GM18868 (cell line): Measurements from ENCODE around the gene CHCHD6.

Source experiments
- ATAC-seq: cut with Tn5 transposase; IDR thresholded peaks from one replicate; pipeline ENCODE4 v1.9.1; 2021; ENCODE audit warnings: mild to moderate bottlenecking, moderate library complexity; ENCODE audit not compliant: unreplicated experiment

The CHCHD6 gene

DNA sequence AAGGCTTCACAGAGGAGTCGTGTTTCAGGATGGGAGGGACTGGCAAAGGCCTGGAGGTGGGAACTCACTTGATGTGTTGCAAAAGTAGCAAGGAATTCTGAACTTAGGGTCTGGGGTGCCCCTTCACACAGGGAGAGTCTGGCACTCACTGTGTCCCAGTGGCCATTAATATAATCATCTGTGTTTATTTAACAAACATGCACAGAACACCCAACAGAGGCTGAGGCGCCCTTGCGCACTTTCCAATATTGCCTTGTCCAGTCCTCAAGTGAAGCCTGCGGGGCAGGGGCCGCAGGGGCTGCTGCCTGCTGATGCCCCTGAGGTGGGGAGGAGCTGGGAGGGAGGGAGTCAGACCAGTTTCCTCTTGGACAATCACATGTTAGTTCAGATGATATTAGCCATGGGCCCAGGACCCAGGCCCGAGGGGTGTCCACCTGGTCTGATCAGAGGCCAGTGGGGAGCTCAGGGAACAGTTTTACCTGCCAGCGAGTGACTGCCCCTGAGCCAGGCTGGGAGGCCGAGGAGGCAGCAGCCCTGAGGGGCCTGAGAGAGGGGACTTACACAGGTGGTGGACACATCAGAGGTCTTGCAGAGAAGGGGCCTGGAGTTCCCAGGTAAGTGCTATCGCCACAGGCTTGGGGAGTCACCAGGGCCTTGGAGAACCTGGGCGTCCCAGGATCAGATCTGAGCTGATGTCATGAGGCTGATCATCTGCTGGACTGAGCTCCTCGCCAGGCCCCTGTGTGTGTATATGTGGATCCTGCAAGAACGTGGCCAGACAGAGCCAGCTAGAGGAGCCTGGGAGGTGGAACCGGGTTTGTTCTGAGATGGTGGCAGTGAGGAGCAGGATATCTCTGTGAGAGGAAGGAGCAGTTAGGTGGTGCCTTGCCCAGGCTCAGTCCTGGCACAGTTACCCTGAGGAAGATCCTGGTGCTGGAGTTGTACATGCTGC is 35.3 kb upstream of the CHCHD6 start:
- no peak for ATAC-seq

DNA sequence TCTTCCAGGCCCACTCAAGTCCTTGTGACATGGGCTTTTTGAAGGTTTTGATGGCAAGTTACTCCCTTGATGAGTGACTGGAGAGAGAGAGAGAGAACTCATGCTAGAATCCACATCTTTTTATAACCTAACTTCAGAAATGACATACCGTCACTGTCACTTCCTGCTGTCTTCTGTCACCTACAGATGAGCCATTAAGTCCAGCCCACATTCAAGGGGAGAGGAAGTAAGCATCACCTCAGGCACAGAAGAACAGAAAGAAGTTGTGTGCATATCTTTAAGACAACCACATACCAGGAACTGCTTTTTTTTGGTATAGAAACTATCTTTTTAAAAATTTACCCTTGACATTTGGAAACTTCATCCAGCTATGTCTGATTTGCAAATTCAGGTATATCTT is 32.5 kb upstream of the CHCHD6 start:
- ATAC-seq: no peak

DNA sequence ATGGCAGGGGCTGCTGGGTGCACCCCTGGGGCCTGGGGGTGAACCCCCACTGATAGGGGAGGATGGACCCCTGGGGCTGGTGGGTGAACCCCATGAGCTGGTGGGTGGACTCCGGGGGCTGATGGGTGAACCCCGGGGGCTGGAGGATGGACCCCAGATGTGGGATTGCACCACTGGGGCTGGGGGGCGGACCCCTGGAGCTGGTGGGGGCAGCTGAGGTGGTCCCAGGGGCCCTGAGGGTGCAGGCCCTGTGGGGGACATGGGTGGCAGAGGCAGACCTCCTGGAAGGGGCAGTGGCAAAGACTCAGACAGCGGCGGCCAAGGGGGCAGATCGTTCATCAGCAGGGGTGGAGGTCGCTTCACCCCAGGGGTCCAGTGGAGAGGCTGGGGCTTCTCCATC is 31.7 kb upstream of the CHCHD6 start:
- ATAC-seq: no peak

DNA sequence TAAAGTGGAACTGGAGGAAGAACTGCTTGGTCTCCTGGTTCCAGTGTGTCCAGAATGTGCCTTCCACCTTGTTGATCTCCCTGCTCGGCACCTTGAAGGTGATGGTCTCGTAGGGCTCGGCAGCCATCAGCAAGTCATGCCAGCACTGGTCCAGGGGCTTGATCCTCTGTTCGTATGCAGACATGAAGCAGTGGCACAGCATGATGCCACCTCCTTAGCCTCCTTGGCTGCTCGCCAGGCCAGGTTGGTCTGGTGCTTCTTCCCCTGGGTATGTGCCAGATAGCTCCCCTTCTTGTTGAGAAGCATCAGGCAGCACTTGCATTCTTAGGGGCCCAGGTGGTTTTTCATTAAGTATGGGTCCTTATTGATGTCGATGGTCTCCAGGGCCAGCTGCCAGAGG is 31.3 kb upstream of the CHCHD6 start:
- no peak for ATAC-seq

DNA sequence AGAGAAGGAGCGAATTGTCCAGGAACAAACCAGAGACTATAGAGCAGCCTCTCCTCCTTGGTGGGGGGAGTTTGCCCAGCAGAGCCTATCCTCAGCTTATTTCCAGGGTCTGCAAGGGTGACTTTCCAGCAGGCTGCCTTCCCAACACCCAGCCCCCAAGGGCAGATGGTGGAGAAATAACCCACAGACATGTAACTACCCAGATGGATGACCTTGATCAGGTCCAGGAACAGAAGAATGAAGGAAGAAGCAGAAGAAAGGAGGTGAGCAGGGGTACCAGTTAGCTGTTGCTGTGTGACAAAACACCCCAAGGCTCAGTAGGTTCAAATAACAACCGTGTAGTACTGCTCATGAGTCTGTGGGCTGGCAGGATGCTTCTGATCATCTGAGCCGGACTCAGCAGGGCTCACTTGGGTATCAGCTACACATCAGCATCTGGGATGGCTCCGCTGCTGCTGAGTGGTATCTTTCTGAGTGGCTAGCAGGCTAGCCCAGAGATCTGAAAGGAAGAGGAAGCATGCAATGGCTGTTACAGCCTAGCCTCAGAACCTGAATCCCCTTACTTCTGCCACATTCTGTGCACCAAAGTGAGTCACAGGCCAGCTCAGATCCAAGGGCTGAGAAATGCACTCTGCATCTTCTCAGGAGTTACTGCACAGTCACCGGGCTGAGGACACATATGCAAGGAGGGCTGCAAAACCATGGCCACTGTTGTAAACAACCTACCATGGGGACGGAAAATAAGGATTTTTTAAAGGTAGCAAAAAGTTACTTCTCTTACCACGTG is 26.9 kb upstream of the CHCHD6 start:
- ATAC-seq: no peak

DNA sequence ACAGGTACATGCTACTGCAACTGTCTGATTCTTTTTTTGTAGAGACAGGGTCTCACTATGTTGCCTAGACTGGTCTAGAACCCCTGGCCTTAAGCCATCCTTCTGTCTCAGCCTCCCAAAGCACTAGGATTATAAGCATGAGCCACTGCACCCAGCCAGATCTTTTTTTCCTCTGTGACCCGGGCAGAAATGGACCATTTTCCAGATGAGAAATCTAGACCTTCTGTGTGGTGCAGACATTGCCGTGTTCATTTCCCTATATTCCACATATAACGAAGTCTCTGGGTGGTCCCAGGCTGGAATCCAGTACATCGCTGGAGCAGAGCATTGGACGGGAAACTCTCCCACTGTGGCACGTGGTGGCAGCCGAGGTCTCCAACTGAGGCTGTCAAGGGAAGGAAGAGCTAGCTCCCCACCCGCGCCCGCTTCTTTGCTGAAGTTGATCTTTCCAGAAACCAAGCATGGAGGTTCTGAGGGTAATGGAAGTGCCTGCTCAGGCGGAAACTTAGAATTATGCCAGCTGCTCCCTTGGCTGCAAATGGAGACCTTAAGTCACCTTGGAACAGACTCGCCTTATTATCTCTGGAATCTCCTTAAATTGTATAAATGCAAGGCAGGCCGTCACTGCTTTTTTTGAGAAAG is 26.1 kb upstream of the CHCHD6 start:
- no peak for ATAC-seq

DNA sequence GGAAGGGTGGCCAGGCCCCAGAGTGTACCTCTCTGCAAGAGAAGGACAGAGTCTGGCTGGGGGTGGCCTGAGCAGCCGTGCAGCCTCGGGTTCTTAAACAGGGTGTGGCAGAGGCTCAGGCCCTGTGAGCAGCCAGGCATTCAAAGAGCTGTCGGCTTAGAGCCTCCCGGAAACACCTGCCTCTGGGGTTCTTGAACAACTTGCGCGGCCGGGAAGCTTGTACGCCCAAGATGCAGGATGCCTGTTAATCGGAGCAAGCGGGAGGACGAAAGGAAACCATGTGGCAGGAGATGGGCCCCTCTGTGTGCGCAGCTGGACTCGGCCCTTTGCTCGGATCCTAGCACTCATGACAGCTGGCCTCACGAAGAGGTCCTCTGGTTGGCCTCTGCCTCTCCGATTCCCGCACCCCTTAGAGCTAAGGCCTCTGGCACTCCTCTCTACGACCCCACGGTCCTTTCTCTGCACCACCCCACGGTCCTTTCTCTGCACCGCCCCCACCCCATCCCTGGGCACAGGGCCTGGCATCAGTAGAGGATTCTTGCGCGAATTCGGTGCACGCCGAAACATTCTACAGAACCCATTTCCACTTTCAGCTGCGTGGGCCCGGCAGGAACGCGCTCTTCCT is 25.2 kb upstream of the CHCHD6 start:
- no peak for ATAC-seq

DNA sequence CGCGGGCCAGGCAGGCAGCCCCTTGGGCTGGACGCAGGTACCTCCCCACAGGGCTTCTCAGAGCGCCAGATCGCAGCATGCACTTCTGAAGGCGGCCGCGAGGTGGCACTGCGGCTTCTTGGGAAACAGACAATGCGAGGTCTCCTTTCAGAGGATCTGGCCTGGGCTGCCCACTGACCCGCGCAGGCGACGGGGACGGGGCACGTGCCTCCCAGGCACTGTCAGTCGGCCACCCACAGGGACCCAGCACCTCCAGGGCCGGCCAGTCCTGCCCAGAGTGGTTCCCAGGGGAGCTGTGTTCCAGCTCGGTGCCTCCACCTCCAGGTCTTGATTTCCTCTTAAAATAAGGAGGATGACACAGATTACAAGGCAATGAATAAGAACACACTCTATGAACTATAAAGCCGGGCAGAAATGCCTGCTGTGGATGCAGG is 24.7 kb upstream of the CHCHD6 start:
- ATAC-seq: no peak

DNA sequence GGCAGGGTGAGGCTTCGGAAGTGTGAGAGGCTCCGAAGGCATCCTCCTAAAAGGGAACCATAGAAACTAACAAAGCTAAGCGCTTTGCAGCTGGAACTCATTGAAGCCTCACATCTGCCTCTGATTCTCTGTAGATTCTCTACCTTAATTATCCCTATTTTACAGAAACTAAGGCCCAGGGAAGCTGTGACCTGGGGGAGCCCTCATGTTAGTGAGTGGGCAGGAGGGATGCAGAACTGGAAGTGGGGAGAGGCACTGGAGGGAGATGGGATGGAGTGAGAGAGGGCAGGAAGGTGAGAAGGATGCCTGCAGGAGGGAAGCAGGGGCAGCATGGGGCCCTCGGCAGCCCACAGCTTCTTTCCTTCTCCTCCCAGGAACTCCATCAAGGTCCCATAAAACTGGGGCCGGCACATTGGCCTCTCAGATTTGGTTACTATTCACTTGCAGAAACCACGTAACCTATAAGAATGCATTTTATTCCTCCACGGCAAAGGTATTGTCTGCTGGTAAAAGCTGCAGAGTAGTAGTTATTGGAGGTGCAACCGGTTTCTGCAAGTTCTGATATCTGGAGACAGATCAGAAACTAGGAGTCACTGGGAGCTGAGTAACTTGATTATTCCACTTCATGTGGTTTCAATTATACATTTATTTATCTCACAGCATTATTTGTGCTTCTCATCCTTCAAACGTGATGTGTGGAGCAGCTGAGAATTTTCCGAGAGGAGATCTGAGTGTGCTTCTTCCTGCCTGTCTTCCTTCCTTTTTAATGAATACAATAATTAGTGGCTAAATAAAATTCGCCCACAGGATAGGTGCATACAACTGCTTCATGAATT is 24.0 kb upstream of the CHCHD6 start:
- ATAC-seq: no peak

DNA sequence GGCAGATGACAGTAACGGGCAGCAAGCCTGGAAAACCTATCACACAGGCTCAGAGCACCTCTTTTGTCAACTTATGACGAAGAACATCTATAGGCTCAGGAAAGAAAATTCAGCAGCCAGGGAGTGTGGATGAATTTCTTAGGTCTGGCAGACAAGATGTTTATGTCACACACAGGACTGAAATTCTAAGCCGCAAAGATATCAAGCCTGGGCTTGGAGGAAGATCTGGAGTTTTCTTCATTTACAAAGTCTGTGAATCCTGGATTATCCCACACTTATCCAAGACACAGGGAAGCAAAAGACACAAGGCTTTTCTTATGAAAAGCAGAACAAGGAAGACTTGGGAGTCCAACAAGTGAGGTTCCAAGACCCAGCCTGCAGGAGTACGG is 23.4 kb upstream of the CHCHD6 start:
- ATAC-seq: no peak

DNA sequence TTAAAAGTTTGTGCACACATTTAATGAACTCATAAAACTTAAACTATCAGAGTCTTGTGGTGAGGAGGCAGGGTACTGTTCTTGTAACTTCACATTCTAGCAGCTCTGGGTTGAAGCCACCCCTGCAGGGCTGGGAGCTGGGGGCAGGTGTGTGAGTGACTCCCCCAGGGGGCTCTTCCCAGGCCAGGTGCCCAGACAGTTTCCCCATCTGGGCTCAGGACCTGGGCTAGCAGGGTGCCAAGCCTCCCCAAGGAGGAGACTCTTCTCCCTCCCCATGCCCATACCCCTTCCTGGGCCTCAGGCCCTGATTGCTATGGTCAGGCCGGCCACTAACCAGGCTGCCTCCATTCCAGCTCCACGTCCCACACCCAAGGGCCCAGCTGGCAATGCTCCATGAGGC is 22.0 kb upstream of the CHCHD6 start:
- ATAC-seq: no peak

DNA sequence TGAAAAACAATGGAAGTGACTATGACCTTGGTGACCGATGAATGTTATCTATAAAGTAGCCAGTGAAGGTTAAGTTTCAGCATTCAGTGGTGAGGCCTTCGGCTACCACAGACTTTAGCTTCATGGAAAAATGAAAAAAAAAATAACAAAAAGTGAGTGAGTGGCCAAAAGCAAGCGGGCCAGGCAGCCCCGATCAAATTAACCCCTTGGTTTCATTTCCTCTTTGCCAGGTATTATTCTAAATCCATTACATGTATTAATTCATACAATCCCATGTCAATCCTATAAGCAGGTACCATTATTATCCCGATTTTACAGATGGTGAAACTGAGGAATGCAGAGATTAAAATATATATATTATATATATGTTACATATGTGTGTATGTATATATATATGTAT is 21.0 kb upstream of the CHCHD6 start:
- ATAC-seq: no peak

DNA sequence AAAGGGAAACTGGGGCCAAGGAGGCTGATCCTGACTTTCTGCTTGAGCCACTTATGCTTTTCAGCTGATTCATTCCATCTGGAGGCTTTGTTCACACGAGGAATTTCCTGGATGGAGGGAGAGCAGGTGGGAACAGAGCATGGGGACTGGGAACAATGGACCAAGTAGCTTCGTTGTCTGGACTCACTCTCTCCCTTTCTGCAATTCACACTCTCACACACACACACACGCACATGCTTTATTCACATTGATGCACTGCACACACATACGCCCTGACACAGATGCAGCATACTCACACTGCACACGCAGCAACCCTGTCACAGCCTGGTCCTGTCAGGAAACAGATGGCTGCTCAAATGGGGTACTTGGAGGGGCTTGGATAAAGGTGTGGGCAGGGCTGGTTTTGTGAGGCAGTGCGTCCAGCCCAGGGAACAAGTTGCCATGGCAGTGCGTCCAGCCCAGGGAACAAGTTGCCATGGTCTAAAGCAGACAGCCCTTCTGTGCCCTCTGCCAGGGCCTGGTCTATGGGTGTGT is 19.8 kb upstream of the CHCHD6 start:
- no peak for ATAC-seq

DNA sequence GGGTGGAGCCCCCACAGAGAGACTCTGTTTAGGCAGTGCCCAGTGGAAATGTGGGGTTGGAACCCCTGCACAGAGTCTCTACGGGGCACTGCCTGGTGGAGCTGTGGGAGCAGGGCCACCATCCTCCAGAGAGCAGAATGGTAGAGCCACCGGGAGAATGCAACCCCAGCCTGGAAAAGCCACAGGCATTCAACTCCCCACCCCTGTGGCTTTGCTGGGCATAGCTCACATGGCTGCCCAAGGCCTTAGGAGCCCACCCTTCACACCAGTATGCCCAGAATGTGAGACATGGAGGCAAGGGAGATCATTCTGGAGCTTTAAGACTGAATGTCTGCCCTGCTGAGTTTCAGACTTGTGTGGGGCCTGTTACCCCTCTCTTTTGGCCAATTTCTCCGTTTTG is 19.0 kb upstream of the CHCHD6 start:
- ATAC-seq: no peak

DNA sequence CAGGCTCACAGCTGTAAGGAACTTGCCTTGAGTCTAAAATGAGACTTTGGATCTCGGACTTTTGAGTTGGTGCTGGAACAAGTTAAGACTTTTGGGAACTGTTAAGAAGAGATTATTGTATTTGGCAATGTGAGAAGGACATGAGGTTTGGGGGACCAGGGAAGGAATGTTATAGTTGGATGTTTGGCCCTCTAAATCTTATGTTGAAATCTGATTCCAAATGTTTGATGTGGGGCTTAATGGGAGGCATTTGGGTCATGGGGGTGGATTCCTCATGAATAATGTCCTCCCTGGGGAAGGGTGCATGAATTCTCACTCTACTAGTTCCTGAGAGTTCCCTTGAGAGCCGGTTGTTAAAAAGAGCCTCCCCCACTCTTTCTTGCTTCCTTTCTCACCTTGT is 18.5 kb upstream of the CHCHD6 start:
- no peak for ATAC-seq

DNA sequence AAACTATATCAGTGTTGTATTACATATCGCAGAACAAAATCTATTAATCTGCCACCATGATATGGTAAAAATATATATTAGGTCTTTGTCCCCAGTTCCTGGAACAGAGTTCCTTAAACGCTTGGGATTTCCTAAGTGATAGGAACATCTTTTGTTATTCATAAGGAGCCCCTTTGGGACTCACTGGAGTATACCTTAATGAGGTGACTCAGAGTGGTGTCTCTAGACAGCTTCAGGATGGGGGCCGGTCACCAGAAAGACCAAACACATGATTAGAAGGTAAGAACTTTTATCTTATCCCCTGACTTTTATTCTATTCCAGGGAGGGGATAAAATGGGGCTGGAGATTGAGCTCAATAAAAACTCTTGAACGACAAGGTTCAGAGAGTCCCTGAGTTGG is 12.3 kb upstream of the CHCHD6 start:
- ATAC-seq: no peak

DNA sequence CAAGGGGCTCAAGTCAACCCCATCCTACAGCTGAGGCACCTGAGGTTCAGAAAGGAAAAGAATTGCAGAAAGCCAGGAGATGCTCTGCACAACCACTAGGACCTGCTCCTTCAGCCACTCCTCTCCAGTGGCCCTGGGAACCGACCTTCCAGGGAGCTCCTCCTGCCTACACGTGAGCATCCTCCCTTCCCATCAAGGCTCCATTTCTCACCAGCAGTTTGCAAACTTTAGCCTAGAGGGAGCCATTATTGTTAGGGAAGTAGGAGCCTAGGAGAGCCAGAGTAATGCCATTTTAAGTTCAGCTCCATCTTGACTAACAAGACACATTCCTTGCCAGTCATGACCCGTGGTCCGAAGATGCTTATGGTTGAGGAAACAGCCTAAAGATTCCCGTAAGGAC is 11.2 kb upstream of the CHCHD6 start:
- no peak for ATAC-seq

DNA sequence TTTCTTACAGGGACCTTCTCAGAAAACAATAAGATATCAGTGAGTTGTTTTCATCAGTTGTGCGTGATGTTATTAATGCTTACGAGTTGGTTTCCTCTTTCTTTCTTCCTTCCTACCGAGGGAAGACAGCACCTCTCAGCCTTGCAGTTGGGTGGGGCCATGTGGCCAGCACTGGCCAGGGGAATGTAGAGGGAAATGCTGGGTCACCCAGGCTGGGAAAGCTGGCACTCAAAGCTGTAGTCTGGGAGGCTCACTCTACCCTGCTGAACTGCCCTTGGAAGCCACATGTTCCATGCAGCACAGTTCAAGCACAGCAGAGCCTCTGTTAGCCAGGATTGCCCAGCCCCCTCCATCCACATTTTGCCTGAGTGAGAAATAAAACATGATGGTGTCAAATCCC is 10.1 kb upstream of the CHCHD6 start:
- no peak for ATAC-seq

DNA sequence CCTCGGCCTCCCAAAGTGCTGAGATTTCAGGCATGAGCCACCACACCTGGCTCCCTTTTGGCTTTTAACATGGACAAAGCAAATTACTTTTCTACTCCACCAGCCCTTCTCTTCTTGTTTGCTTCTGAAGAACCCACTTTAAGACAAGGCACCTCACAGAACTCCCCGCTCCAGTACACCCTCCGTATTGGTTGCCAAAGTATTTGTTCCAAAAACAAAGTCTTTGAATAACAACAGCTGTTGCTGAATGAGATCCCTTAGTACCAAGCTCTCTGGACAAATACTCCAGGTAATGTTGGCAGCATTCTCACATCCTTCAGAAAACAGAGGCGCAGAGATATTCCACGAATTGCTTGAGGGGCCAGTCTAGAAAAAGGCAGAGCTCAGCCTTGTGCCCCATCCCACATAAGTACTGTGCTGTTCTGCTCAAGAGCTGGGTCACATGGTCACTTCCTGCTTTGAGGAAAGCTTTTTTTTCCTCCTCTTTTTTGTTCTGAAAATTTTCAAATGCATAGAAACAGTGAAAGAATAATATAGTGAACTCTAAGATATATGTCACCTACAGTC is 7.3 kb upstream of the CHCHD6 start:
- no peak for ATAC-seq

DNA sequence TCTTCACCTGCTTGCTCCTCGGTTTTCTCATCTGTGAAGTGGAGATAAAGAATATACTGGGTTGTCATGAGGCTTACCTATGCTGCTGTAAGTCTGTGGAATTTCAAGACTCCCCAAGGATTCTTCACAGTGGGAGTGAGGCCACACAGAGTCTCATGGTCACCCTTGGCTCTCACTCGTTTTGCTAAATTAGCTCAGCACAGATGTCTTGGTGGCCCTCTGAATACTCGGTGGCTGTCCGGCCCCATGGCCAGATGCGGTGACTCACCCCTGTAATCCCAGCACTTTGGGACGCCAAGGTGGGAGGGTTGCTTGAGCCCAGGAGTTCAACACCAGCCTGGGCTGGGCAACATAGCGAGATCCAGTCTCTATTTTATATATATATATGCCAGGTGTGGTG is 5.0 kb upstream of the CHCHD6 start:
- no peak for ATAC-seq
